ENCODE results near the gene ATXN1. TPM values are rescaled to one million over a fixed set of nuclear protein-coding genes. Genes with fewer than 3 reads are reported as not detected.
"Not testable (repeated sequence)": the region's sequence is repeated elsewhere in the genome, so short reads cannot be mapped to it uniquely, and the experiment has no call there.

The ATXN1 gene
- total RNA-seq, 4 donors from 2014 or later, result 38.7 to 78.3 (median 62.6) TPM

- no peak for ATAC-seq
- Histone ChIP-seq H3K4me3 (no peak overlapping the region), H3K9me3 (no peaks in the 10 kb centered on the region), H3K36me3 (no peaks in the 10 kb centered on the region), H3K27me3 (no peaks in the 10 kb centered on the region), H3K4me1 (peaks cover 0 to 31% (median 4%) of the 10 kb centered on the region in 3 donors), H3K27ac (no peak overlapping the region)
- 92 to 100% methylated on average over 2 of the region's 2 CpGs for WGBS, 2 donors (ENCODE audit: low coverage in 1 of 2)
- no peak for TF ChIP-seq POLR2AphosphoS5 (IDR thresholded peaks at IDR 0.05)
- no peak for TF ChIP-seq EP300 (IDR thresholded peaks at IDR 0.05)
Measured at GRCh38 chr6:16394632-16395031, 366.6 kb downstream of the ATXN1 start.

GRCh38 chr6:16393326-16393725 is 367.9 kb downstream of the ATXN1 start:
- WGBS, 2 donors (ENCODE audit: low coverage in 1 of 2), result 94 to 98% methylated on average over 2 to 4 of the region's 4 CpGs
- no peaks in the 10 kb centered on the region for H3K9me3 ChIP-seq

DNA sequence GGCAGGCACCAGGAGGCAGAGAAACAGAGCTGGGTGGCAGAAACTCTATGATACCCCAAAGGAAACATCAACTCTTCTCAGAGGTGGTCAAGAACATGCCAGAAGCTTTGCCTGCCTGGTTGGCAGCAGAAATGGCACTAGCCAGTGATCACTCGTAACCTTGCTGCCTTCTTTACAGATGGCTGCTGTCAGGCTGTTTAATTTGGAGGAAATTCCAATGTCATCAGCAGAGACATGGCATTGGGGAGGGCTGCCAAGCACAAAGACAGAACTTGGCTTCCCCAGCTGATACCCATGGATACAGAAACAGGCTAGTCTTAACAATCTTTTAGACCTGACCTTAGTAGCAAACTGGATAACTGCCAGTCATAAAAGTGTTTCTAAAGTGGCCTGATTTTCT is 369.2 kb downstream of the ATXN1 start:
- Histone ChIP-seq H3K9me3 (no peaks in the 10 kb centered on the region), H3K27ac (peak overlapping the region in 2 of 4 donors; percentile 29 to 53), H3K27me3 (no peaks in the 10 kb centered on the region), H3K4me1 (peaks cover 0 to 18% (median 4%) of the 10 kb centered on the region in 3 donors), H3K36me3 (no peaks in the 10 kb centered on the region), H3K4me3 (no peak overlapping the region)
- 40 to 80% methylated on average over 1 of the region's 1 CpG for WGBS, 2 donors (ENCODE audit: low coverage in 1 of 2)
- peak; percentile 19 for TF ChIP-seq POLR2AphosphoS5 (IDR thresholded peaks at IDR 0.05)
- no peak for TF ChIP-seq POLR2A (IDR thresholded peaks at IDR 0.05)
- TF ChIP-seq EP300 (IDR thresholded peaks at IDR 0.05), result no peak
- no peak for TF ChIP-seq CTCF (IDR thresholded peaks at IDR 0.05)
- ATAC-seq, result no peak

More at GRCh38 chr6:16393326-16393725, 367.9 kb downstream of the ATXN1 start:
- Histone ChIP-seq H3K4me1 (peaks cover 0 to 18% (median 4%) of the 10 kb centered on the region in 3 donors), H3K36me3 (no peaks in the 10 kb centered on the region), H3K27me3 (no peaks in the 10 kb centered on the region), H3K27ac (no peak overlapping the region), H3K4me3 (no peak overlapping the region)
- TF ChIP-seq CTCF (IDR thresholded peaks at IDR 0.05) (no peak), POLR2AphosphoS5 (IDR thresholded peaks at IDR 0.05) (no peak), POLR2A (IDR thresholded peaks at IDR 0.05) (no peak), EP300 (IDR thresholded peaks at IDR 0.05) (no peak)
- no peak for ATAC-seq

DNA sequence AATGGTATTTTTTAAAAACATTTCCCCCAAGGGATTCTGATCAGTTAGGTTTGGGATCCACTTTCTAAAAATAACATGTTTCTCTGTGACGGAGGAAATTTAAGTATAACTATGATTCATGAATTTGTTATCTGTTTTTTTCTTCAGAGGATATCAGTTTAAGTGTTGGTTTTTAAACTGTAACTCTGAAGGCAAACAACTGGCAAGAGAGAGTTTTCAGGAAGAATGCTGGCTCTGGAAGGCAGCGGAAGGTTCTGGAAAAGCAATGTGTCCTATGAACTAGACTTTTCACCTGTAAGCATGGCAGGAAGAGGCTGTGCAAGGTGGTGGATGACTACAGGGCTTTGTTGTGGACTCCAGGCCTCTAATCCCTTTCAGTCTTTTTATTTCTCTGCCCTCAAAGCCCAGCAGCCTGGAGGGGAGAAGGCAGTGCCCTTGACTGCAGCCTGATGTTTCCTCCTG is 369.8 kb downstream of the ATXN1 start:
- no peak overlapping the region for H3K4me3 ChIP-seq
- 56 to 69% methylated on average over 2 of the region's 2 CpGs for WGBS, 2 donors (ENCODE audit: low coverage in 1 of 2)
- no peaks in the 10 kb centered on the region for H3K9me3 ChIP-seq
- peak overlapping the region in 2 of 4 donors; percentile 29 to 53 for H3K27ac ChIP-seq
- H3K4me1 ChIP-seq, result peaks cover 0 to 18% (median 4%) of the 10 kb centered on the region in 3 donors
- no peaks in the 10 kb centered on the region for H3K27me3 ChIP-seq
- ATAC-seq, result no peak
- TF ChIP-seq POLR2A (IDR thresholded peaks at IDR 0.05) (no peak), POLR2AphosphoS5 (IDR thresholded peaks at IDR 0.05) (no peak), CTCF (IDR thresholded peaks at IDR 0.05) (no peak), EP300 (IDR thresholded peaks at IDR 0.05) (no peak)
- H3K36me3 ChIP-seq, result no peaks in the 10 kb centered on the region

DNA sequence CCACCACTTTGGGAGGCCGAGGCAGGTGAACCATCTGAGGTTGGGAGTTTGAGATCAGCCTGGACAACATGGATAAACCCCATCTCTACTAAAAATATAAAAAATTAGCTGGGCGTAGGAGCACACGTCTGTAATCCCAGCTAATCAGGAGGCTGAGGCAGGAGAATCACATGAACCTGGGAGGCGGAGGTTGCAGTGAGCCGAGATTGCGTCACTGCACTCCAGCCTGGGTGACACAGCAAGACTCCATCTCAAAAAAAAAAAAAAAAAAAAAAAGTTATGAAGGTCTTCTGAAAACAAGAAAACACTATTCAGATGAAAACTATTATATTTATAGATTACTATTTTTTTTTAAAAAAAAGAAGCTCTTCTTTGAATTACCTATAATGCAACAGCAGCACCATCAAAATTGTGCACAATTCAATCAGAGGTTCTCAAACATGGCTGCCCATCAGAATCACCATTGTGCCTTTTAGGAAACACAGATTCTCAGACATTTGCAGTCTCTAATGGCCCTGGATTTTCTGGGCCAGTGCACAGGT is 370.3 kb downstream of the ATXN1 start:
- H3K4me3 ChIP-seq, ATAC-seq, H3K27me3 ChIP-seq, H3K9me3 ChIP-seq, H3K36me3 ChIP-seq, H3K27ac ChIP-seq: not testable (repeated sequence)
- H3K4me1 ChIP-seq, result peaks cover 0 to 18% (median 4%) of the 10 kb centered on the region in 3 donors
- 90 to 100% methylated on average over 2 to 6 of the region's 6 CpGs for WGBS, 2 donors (ENCODE audit: low coverage in 1 of 2)

GRCh38 chr6:16389642-16390041 is 371.6 kb downstream of the ATXN1 start:
- TF ChIP-seq EP300 (IDR thresholded peaks at IDR 0.05), result no peak
- TF ChIP-seq CTCF (IDR thresholded peaks at IDR 0.05), result no peak
- no peak for TF ChIP-seq POLR2AphosphoS5 (IDR thresholded peaks at IDR 0.05)
- no peak for TF ChIP-seq POLR2A (IDR thresholded peaks at IDR 0.05)
- no peak overlapping the region for H3K27ac ChIP-seq
- no peaks in the 10 kb centered on the region for H3K9me3 ChIP-seq
- H3K36me3 ChIP-seq, result no peaks in the 10 kb centered on the region
- no peak for ATAC-seq
- peaks cover 0 to 18% (median 4%) of the 10 kb centered on the region in 3 donors for H3K4me1 ChIP-seq
- H3K4me3 ChIP-seq, result no peak overlapping the region
- no peaks in the 10 kb centered on the region for H3K27me3 ChIP-seq
- 63 to 100% methylated on average over 2 of the region's 2 CpGs for WGBS, 2 donors (ENCODE audit: low coverage in 1 of 2)

All from gastroesophageal sphincter (tissue), 4 donors.